Stomach smooth muscle (tissue), 2 donors: ENCODE measurements around the gene GNAS-AS1.
"Not testable (repeated sequence)": the region's sequence is repeated elsewhere in the genome, so short reads cannot be mapped to it uniquely, and the experiment has no call there.

Experiments used
- H3K27ac ChIP-seq: one replicate; pipeline ENCODE4 v1.7.0; 2013; ENCODE audit warnings: mild to moderate bottlenecking, low read length, inconsistent platforms
- H3K27me3 ChIP-seq, 2 donors: one replicate each; pipeline ENCODE4 v1.7.0; 2013; ENCODE audit warnings: low read length in 2 of 2; ENCODE audit not compliant: insufficient read depth in 2 of 2, control insufficient read depth in 1 of 2
- H3K36me3 ChIP-seq, 2 donors: one replicate each; pipeline ENCODE4 v1.7.0; 2013; ENCODE audit warnings: low read length in 2 of 2; ENCODE audit not compliant: control insufficient read depth in 2 of 2, insufficient read depth in 2 of 2
- H3K4me1 ChIP-seq: one replicate; pipeline ENCODE4 v1.7.0; 2013; ENCODE audit warnings: low read length; ENCODE audit not compliant: control insufficient read depth, insufficient read depth
- H3K4me3 ChIP-seq, 2 donors: one replicate each; pipeline ENCODE4 v1.7.0; 2013; ENCODE audit warnings: low read length in 2 of 2
- H3K9ac ChIP-seq, 2 donors: one replicate each; pipeline ENCODE4 v1.7.0; 2013; ENCODE audit warnings: low read length in 2 of 2, mild to moderate bottlenecking in 1 of 2
- H3K9me3 ChIP-seq, 2 donors: one replicate each; pipeline ENCODE4 v1.7.0; 2013; ENCODE audit warnings: low read length in 2 of 2; ENCODE audit not compliant: control insufficient read depth in 2 of 2
- donor health status: healthy.
- donor health status: Pancreatic carcinoma.

GNAS-AS1 gene

GRCh38 chr20:58829531-58829941 lies 21.2 kb downstream of the GNAS-AS1 start:
- Histone ChIP-seq H3K27me3 (peaks cover 0 to 2% of the 10 kb centered on the region in 2 donors), H3K27ac (peak overlapping the region; percentile 41), H3K9ac (no peak overlapping the region), H3K9me3 (no peaks in the 10 kb centered on the region), H3K4me3 (no peak overlapping the region), H3K36me3 (no peaks in the 10 kb centered on the region), H3K4me1 (peaks cover 2% of the 10 kb centered on the region)

DNA sequence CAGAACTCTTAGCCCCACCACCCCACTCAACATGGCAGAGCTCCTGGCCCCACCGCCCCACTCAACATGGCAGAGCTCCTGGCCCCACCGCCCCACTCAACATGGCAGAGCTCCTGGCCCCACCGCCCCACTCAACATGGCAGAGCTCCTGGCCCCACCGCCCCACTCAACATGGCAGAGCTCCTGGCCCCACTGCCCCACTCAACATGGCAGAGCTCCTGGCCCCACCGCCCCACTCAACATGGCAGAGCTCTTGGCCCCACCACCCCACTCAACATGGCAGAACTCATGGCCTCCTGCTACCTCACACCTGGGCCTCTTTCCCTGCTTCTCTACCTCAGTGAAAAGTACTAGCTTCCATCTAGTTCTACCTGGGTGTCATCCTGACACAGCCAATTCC lies 21.9 kb downstream of the GNAS-AS1 start:
- H3K4me1 ChIP-seq, H3K9me3 ChIP-seq, H3K36me3 ChIP-seq, H3K9ac ChIP-seq, H3K4me3 ChIP-seq, H3K27ac ChIP-seq, H3K27me3 ChIP-seq: not testable (repeated sequence)

DNA sequence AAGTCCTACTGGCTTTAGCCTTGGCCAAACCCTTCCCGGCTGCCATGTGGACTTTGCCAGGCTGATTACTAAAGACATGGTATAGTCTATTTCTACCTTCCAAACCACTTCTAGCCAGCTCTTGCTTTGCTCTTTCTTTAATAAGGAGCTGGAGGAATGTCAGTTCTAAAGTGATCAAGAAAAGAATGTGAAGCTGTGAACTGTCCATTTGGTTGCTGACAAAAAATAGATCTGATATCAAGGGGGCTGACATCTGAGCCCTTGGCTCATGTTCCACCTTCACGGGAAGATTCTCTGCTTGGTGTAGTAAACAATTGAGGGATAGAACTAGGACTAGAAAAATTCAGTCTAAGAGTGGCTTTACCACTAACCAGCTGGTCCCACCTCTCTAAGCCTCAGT lies 22.6 kb downstream of the GNAS-AS1 start:
- Histone ChIP-seq H3K9ac (no peak overlapping the region), H3K36me3 (no peaks in the 10 kb centered on the region), H3K27me3 (peaks cover 0 to 4% of the 10 kb centered on the region in 2 donors), H3K4me3 (no peak overlapping the region), H3K9me3 (no peaks in the 10 kb centered on the region), H3K27ac (no peak overlapping the region), H3K4me1 (peaks cover 2% of the 10 kb centered on the region)

DNA sequence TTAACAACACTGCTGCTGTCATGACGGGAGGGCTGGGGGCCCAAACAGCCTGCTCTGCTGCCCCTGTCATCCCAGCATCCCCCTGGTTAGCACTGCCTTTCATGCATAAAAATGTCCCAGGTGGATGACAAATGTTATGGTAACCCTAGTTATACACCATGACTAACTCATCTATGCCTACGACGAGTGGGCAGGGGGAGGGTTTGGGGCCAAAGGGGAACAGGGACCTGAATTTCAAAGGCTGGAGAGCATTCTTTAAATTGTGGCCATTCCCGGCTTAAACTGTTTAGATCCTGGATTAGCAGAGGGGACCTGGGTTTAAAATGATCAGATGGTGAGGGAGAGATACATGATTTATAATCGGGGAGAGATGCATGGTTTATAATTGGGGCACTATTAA lies 24.4 kb downstream of the GNAS-AS1 start:
- Histone ChIP-seq H3K36me3 (no peaks in the 10 kb centered on the region), H3K9ac (no peak overlapping the region), H3K27ac (no peak overlapping the region)

GRCh38 chr20:58825450-58825849 lies 25.3 kb downstream of the GNAS-AS1 start:
- no peak overlapping the region for H3K4me3 ChIP-seq
- H3K9me3 ChIP-seq = no peaks in the 10 kb centered on the region
- H3K27me3 ChIP-seq = peaks cover 0 to 2% of the 10 kb centered on the region in 2 donors
- H3K27ac ChIP-seq = no peak overlapping the region
- no peak overlapping the region for H3K9ac ChIP-seq
- no peaks in the 10 kb centered on the region for H3K36me3 ChIP-seq
- peaks cover 2% of the 10 kb centered on the region for H3K4me1 ChIP-seq

More for the DNA sequence above, 24.4 kb downstream of the GNAS-AS1 start:
- H3K4me1 ChIP-seq = peaks cover 2% of the 10 kb centered on the region
- H3K4me3 ChIP-seq = no peak overlapping the region
- H3K9me3 ChIP-seq = no peaks in the 10 kb centered on the region
- H3K27me3 ChIP-seq = peaks cover 0 to 2% of the 10 kb centered on the region in 2 donors

GRCh38 chr20:58824843-58825242 lies 25.9 kb downstream of the GNAS-AS1 start:
- Histone ChIP-seq H3K4me1 (peaks cover 2% of the 10 kb centered on the region), H3K4me3 (no peak overlapping the region), H3K36me3 (no peaks in the 10 kb centered on the region), H3K9me3 (no peaks in the 10 kb centered on the region), H3K27me3 (peaks cover 0 to 2% of the 10 kb centered on the region in 2 donors), H3K27ac (no peak overlapping the region), H3K9ac (no peak overlapping the region)

DNA sequence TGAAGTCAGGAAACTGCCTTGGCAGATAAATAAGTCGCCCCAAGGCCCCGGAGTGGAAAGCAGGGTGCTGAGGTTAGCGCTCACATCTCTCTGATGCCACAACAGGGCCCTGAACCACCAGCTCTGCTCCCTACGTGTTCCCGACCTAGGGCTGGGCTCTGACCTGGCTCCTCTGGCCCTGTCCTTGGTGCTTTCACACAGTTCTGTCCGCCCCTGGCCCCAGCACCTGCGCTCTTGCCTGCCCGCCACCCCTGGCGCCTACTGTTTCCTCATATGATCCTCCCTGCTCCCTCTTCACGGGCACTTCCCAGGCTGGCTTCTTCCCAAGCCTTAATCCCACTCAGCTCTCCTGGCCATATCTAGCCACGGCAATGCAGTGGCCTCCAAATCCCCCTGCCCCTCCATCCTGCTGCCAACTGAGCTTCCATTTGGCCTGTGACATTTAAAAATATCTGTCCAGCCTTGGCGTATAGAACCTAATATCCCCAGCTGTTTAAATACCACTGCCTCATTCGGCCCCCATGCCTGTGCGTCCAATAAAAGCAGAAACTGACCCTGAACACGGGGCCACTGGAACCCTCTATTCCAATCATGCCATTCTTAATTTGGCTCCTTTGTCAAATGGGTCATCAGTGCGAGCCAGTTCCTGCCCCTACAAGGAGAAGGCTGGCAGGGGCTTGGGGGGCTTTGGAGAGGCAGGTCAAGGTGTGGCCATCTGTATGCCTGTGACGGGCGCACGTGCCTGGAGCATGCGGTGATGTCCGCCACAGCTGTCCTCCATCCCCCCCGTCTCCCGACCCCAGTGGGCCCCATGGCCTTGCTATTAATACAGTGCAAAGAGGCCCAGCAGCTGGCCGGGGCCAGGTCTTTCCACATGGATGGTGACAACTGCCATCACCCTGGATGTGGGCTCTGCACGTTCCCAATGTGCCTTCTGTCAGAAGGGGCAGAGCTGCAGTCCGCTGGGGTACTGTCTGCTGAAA lies 27.7 kb downstream of the GNAS-AS1 start:
- no peak overlapping the region for H3K27ac ChIP-seq

DNA sequence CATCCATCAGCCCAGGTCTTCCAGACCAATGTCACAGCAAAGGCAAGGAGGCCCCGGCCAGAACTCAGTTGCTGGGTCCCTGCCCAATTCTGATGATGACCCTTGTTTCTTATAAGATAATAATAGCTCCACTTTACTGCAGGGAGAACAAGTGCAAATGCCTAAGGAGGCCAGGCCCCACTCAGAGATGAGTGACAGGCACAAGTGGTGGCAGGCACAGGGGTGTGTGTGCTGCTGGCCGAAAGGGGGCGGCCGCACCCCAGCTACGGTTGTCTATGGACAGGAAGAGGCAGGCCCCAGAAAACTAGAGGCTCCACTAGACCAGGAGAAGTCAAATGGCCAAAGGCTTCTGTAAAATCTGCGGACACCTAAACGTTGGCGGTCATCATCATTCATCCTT lies 28.6 kb downstream of the GNAS-AS1 start:
- Histone ChIP-seq H3K4me3 (no peak overlapping the region), H3K9me3 (no peaks in the 10 kb centered on the region), H3K4me1 (no peaks in the 10 kb centered on the region), H3K27ac (no peak overlapping the region), H3K9ac (no peak overlapping the region), H3K36me3 (no peaks in the 10 kb centered on the region), H3K27me3 (peaks cover 0 to 2% of the 10 kb centered on the region in 2 donors)

More for the DNA sequence above, 27.7 kb downstream of the GNAS-AS1 start:
- Histone ChIP-seq H3K9ac (no peak overlapping the region), H3K27me3 (peaks cover 0 to 2% of the 10 kb centered on the region in 2 donors), H3K36me3 (no peaks in the 10 kb centered on the region), H3K9me3 (no peaks in the 10 kb centered on the region), H3K4me1 (no peaks in the 10 kb centered on the region), H3K4me3 (no peak overlapping the region)

DNA sequence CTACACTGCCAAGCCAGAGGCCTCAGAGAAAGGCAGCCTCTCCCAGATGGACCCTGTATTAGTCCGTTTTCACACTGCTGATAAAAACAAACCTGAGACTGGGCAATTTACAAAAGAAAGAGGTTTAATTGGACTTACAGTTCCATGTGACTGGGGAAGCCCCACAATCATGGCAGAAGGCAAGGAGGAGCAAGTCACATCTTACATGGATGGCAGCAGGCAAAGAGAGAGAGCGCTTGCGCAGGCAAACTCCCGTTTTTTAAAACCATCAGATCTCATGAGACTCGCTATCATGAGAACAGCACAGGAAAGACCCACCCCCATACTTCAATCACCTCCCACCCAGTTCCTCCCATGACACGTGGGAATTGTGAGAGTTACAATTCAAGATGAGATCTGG lies 30.2 kb downstream of the GNAS-AS1 start:
- not testable (repeated sequence) for H3K4me1 ChIP-seq, H3K9ac ChIP-seq, H3K27ac ChIP-seq, H3K27me3 ChIP-seq, H3K9me3 ChIP-seq, H3K4me3 ChIP-seq, H3K36me3 ChIP-seq

DNA sequence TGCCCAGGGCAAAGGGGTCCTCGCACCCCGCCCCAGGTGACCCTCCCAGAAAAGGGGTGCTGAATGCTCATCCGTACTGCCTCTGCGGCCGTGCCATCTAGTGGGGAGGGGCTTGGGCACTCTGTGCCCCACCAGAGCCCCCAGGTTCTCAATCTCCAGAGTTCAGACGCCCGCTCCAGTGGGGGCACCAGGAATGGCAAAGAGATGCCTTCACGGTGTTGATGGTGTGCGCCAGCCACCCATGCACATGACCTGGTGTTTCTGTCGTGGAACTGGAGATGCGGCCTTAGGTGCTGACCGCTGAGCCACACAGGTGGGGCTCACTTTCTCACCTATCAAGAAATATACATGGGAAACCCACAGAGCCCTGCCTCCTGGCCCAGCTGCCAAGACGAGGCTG lies 30.8 kb downstream of the GNAS-AS1 start:
- H3K9ac ChIP-seq = no peak overlapping the region
- H3K4me3 ChIP-seq = no peak overlapping the region
- peaks cover 2 to 3% of the 10 kb centered on the region in 2 donors for H3K27me3 ChIP-seq
- H3K27ac ChIP-seq = no peak overlapping the region
- H3K36me3 ChIP-seq = no peaks in the 10 kb centered on the region
- no peaks in the 10 kb centered on the region for H3K4me1 ChIP-seq
- no peaks in the 10 kb centered on the region for H3K9me3 ChIP-seq
